Upper lobe of left lung (tissue), 4 donors: ENCODE results near the gene SRBD1.

Experiments used
- POLR2A ChIP-seq, 4 donors: fragments of 450-650 bp; IDR thresholded peaks; one replicate each; pipeline ENCODE4 v1.5.1; 2016 to 2017; ENCODE audit warnings: antibody characterized with exemption in 4 of 4, mild to moderate bottlenecking in 2 of 4
- TF ChIP-seq, protein P1 (sequence below), 6 experiments: fragments of 450-650 bp in 4 of 6; fragments of 200-600 bp in 2 of 6; sonication (generic) in 2 of 6; IDR thresholded peaks; one replicate each; pipeline ENCODE4 v1.5.1; 2016 to 2019; ENCODE audit warnings: antibody characterized with exemption in 6 of 6

- TF ChIP-seq, protein P1, sequence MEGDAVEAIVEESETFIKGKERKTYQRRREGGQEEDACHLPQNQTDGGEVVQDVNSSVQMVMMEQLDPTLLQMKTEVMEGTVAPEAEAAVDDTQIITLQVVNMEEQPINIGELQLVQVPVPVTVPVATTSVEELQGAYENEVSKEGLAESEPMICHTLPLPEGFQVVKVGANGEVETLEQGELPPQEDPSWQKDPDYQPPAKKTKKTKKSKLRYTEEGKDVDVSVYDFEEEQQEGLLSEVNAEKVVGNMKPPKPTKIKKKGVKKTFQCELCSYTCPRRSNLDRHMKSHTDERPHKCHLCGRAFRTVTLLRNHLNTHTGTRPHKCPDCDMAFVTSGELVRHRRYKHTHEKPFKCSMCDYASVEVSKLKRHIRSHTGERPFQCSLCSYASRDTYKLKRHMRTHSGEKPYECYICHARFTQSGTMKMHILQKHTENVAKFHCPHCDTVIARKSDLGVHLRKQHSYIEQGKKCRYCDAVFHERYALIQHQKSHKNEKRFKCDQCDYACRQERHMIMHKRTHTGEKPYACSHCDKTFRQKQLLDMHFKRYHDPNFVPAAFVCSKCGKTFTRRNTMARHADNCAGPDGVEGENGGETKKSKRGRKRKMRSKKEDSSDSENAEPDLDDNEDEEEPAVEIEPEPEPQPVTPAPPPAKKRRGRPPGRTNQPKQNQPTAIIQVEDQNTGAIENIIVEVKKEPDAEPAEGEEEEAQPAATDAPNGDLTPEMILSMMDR (IDR thresholded peaks at IDR 0.05): no peak
- no peak for TF ChIP-seq POLR2A (IDR thresholded peaks at IDR 0.05)
Measured at GRCh38 chr2:45439788-45440773, 171.0 kb downstream of the SRBD1 start.
